ENCODE results near the gene KLHDC10.
"Not testable (repeated sequence)": the region's sequence is repeated elsewhere in the genome, so short reads cannot be mapped to it uniquely, and the experiment has no call there.

KLHDC10 gene

GRCh38 chr7:130069978-130070860 is at the start of gene KLHDC10:
KLHDC10 (plus strand) TSS chr7:130070534; CDS start chr7:130070644, 110 bp downstream.
- peak; percentile 97 for DNase-seq

- no peak for DNase-seq
Observed at GRCh38 chr7:130021105-130021834, 49.1 kb upstream of the KLHDC10 start.

GRCh38 chr7:130022115-130022514 is 48.2 kb upstream of the KLHDC10 start:
- no peak for DNase-seq

GRCh38 chr7:130022623-130023175 is 47.6 kb upstream of the KLHDC10 start:
- no peak for DNase-seq

- no peak for DNase-seq
Observed at GRCh38 chr7:130024390-130024789, 45.9 kb upstream of the KLHDC10 start.

- no peak for DNase-seq
Observed at GRCh38 chr7:130032698-130033097, 37.6 kb upstream of the KLHDC10 start.

- DNase-seq = no peak
Observed at GRCh38 chr7:130037703-130038102, 32.6 kb upstream of the KLHDC10 start.

- DNase-seq = no peak
Observed at GRCh38 chr7:130040576-130040975, 29.8 kb upstream of the KLHDC10 start.

- no peak for DNase-seq
Observed at GRCh38 chr7:130047831-130048230, 22.5 kb upstream of the KLHDC10 start.

GRCh38 chr7:130048906-130049305 is 21.4 kb upstream of the KLHDC10 start:
- DNase-seq = no peak

- DNase-seq = not testable (repeated sequence)
Observed at GRCh38 chr7:130052250-130052649, 18.1 kb upstream of the KLHDC10 start.

GRCh38 chr7:130055198-130055597 is 15.1 kb upstream of the KLHDC10 start:
- DNase-seq = not testable (repeated sequence)

- no peak for DNase-seq
Observed at GRCh38 chr7:130062246-130062645, 8.1 kb upstream of the KLHDC10 start.

GRCh38 chr7:130063036-130063435 is 7.3 kb upstream of the KLHDC10 start:
- DNase-seq = no peak

- not testable (repeated sequence) for DNase-seq
Observed at GRCh38 chr7:130064580-130064926, 5.8 kb upstream of the KLHDC10 start.

- no peak for DNase-seq
Observed at GRCh38 chr7:130065500-130066152, 4.7 kb upstream of the KLHDC10 start.

GRCh38 chr7:130069179-130069977 is 956 bp upstream of the KLHDC10 start:
- DNase-seq = no peak

- no peak for DNase-seq
Observed at GRCh38 chr7:130070861-130071622, 708 bp downstream of the KLHDC10 start.

GRCh38 chr7:130071701-130072622 is 1.6 kb downstream of the KLHDC10 start:
- peak; percentile 77 for DNase-seq

GRCh38 chr7:130079846-130080394 is 9.6 kb downstream of the KLHDC10 start:
- no peak for DNase-seq

All from DMS79 (cell line).